Measurements from ENCODE around the gene PHLDB1.
"Not testable (repeated sequence)": the region's sequence is repeated elsewhere in the genome, so short reads cannot be mapped to it uniquely, and the experiment has no call there.

PHLDB1 gene

DNA sequence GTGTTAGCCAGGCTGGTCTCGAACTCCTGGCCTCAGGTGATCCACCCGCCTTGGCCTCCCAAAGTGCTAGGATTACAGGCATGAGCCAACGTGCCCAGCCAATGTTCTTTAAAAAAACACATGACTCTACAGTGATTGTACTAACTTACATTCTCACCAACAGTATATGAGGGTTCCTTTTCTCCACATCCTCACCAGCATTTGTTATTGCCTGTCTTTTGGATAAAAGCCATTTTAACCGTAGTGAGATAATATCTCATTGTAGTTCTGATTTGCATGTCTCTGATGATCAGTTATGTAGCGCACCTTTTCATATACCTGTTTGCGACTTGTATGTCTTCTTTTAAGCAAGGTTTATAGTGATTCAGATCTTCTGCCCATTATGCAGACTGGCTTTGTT, 75.5 kb downstream of the PHLDB1 start:
- DNase-seq (ENCODE audit: low read depth in 2 of 3, low spot score in 1 of 3): not testable (repeated sequence)

DNA sequence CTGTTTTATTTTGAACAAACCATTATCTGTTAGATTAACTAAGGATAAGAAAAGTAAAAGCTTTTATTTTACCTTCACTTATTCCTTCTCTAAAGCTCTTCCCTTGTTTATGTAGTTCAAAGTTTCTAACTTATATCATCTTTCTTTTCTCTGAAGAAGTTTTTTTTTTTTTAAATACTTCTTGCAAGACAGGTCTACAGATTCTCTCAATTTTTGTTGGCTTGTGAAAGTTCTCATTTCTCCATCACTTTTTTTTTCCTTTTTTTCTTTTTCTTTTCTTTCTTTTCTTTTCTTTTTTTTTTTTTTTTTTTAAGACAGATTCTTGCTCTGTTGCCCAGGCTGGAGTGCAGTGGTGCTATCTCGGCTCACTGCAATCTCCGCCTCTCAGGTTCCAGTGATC, 76.8 kb downstream of the PHLDB1 start:
- no peak for DNase-seq (ENCODE audit: low read depth in 2 of 3, low spot score in 1 of 3)

DNA sequence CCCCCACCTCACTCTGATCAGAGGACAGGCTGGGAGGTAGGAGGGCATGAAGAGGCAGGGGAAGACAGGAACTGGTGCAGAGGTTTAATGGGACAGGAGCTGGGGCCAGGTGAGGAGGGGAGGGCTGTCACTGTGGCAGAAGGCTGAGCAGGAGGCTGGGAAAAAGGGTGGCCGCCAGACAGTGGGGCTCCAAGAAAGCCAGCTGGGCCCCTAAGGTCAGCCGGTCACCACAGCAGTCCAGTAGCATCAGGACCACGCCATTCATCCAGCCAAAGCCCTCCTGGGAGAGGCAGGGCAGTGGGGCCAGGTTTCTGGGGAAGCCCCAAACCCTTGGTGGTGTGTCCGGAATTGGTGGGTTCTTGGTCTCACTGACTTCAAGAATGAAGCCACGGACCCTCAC, 80.5 kb downstream of the PHLDB1 start:
- no peak for DNase-seq (ENCODE audit: low read depth in 2 of 3, low spot score in 1 of 3)

DNA sequence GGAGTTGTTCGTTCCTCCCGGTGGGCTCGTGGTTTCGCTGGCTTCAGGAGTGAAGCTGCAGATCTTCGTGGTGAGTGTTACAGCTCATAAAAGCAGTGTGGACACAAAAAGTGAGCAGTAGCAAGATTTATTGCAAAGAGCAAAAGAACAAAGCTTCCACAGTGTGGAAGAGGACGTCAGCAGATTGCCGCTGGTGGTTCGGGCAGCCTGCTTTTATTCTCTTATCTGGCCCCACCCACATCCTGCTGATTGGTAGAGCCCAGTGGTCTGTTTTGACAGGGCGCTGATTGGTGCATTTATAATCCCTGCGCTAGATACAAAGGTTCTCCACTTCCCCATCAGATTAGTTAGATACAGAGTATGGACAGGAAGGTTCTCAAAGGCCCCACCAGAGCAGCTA, 80.9 kb downstream of the PHLDB1 start:
- DNase-seq (ENCODE audit: low read depth in 2 of 3, low spot score in 1 of 3): not testable (repeated sequence)

DNA sequence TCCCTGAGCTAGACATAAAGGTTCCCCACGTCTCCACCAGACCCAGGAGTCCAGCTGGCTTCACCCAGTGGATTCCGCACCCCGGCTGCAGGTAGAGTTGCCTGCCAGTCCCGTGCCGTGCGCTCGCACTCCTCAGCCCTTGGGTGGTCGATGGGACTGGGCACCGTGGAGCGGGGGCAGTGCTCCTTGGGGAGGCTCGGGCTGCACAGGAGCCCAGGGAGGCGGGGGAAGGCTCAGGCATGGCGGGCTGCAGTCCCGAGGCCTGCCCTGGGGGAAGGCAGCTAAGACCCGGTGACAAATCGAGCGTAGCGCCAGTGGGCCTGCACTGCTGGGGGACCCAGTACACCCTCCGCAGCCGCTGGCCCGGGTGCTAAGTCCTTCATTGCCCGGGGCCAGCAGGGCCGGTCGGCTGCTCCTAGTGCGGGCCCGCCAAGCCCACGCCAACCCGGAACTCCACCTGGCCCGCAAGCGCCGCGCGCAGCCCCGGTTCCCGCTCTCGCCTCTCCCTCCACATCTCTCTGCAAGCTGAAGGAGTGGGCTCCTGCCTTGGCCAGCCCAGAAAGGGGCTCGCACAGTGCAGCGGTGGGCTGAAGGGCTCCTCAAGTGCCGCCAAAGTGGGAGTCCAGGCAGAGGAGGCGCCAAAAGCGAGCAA, 81.6 kb downstream of the PHLDB1 start:
- no peak for DNase-seq (ENCODE audit: low read depth in 2 of 3, low spot score in 1 of 3)

DNA sequence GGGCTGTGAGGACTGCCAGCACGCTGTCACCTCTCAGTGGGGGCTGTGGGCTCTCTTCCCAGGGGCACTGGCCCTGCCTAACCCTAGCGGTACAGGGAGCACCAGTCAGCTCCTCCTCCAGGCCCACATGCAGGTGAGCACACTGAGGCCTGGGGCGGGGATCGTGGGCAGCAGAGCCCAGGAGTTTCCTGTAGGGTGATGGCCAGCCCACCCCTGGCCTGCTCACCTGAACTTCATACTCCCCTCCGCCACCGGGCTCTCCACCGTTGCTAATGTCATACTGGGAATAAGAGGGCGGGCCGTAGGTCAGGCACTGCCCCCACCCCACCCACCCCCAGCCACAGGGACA, 82.1 kb downstream of the PHLDB1 start:
- no peak for DNase-seq (ENCODE audit: low read depth in 2 of 3, low spot score in 1 of 3)

DNA sequence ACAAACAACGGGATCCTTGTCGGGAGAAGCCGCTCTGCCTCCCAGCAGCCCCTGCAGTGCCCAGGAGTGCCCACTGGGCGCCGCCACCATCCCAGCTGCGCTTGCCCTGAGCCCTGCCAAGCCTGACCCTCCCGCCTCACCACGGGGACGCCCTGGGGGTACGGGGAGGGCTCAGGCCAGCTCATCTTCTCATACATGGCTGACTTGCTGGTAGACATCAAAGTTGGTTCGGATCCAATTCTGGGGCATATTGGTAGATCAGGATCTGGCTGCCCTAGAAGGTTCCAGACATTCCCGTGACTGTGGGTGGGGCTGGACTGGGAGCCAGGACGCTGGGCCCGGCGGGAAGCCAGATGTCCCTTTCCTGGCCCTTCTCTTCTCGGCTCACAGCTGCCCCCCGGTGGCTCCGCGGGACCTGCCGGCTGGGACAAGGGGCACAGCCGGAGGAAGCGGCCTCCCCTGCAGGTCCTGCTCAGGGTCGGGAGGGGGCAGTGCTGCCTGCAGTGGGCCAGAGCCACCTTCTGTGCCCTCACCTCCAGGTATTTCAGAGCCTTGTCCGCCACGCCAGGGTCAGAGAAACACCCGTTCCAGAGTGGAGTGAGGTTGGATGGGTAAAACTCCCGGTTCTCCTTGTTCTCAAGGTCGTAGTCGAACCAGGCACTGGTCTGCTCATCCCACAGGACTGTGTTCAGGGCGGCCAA, 82.6 kb downstream of the PHLDB1 start:
- DNase-seq (ENCODE audit: low read depth in 2 of 3, low spot score in 1 of 3): peak; percentile 76 to 85 (median 80)

DNA sequence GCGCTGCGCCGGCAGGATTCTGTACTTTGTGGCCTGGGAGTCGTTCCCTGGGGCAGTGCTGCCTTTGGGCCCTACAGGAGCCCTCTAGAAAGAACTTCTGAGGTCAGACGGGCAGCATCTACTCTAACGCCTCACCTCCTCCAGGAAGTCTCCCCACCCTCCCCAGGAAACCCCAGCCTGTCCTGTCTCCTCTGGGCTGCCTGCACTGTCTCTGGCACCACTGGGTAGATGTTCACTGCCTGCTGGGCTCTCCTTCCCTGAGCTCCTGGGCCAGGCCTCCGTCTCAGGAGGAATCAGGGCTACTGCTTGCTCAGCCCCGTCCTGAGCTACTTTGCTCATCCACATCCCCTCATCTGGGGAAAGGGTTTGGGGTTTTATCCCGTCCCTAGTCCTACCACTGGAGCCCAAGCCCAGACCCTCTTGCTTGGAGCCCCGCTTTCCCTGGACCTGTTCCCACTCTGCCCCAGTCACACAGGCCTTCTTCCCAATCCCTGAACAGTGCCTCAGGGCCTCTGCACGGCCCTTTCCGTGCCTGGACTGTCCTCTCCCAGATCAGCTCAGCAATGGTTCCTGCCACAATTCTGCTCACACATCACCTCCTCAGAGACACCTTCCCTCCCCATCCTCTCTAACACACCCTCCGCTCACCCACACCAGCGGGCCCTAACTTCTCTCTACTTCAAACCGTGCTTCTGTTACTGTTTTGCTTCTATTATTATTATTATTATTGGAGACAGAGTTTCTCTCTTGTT, 83.3 kb downstream of the PHLDB1 start:
- no peak for DNase-seq (ENCODE audit: low read depth in 2 of 3, low spot score in 1 of 3)

DNA sequence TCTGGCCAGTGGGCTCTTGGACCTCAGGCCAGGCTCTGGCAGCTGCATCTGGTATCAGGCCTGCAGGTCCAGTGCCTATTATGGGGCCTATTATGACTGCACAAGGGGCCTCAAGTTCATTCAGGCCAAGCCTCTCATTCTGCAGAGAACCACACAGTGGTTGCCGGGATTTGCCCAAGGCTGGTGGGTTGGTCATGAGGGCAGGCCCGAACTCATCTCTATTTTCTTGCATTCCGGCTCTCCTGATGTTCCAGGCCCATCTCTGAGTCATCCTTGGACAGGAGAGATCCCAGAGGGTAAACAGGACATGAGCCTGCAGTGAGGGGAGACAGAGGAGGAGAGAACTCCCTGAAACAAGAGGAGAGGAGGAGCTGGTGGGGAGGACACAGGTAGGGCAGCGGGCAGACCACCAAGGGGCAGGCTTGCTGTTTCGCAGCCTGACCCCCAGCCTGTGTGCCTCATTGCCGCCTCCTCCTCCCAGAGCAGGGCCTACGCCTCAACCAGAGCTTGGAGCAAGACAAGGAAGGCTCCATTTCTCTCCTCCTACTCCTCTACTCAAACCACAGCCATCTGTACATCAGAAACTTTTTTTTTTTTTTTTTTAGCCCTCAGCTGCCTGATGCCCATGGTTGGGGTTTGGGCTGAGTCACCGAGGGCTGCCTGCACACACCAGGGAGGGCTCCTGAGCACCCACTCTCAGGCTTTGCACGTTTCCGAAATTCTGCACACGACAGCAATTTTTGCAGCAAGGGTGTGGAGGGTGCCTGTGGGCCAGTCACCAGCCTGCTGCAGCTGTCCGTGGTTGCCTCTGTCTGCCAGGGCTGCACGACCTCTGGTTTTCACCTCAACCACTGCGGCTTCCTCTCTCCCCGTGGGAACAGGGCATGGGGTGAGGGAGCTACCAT, 84.8 kb downstream of the PHLDB1 start:
- DNase-seq (ENCODE audit: low read depth in 2 of 3, low spot score in 1 of 3): peak in 2 of 3 donors; percentile 40 to 48

DNA sequence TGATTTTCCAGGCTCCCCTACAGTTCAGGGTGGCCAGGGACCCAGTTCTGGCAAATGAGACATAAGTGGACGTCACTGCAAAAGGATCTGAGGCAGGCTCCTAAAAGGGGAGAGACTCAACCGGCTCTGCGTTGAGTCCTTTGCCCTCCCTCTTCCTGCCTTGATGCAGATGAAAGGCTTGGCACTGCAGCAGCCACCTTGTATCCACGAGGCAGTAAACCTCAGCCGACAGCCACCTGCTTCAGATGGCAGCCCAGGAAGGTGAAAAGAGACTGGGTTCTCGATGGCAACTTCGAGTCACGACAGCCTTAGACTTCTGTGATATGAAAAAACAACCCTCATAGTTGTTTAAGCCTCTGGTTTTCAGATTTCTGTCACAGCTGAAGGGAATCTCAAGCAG, 86.8 kb downstream of the PHLDB1 start:
- no peak for DNase-seq (ENCODE audit: low read depth in 2 of 3, low spot score in 1 of 3)

DNA sequence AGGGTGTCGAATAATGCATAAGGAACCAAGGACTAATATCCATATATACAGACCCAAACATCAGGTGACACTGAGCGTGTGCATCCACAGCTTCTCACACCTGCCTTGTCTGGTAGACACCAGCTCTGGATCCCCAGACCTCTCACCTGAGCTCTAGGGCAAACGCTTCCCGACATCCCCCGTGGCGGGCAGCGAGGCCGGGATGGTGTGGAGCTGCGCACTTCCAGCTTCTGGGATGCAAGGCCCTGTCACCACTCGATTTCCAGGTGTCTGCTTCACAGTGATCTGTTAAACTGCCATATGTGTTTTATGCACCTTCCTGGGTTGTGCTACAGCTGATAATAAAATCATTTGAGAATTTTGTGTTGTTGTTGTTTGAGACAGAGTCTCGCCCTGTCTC, 87.4 kb downstream of the PHLDB1 start:
- DNase-seq (ENCODE audit: low read depth in 2 of 3, low spot score in 1 of 3): no peak

DNA sequence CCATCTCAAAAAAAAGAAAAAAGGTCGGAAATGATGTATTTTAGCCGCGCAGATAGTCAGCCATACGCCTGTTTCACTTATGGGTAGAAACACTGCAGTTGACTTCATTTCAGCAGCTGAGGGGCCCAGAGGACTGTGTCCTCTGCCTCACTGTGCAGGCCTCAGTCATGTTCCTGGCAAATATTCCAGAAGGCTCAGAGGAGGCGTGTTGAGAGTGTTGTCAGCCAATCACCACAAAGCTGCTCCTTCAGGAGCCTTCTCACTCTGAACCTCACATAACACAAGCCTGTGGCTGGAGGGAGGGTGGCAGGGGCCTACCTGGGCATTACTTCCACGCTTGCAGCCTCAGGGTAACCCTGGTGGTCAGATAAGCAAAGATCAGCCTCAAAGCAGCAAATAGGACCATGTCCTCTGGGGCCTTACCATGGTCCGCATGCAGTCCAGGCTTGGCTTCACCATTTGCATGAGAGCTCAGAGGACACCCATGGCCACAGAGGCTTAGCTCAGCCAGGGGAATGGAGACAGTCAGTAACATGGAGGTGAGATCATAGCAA, 89.3 kb downstream of the PHLDB1 start:
- no peak for DNase-seq (ENCODE audit: low read depth in 2 of 3, low spot score in 1 of 3)

DNA sequence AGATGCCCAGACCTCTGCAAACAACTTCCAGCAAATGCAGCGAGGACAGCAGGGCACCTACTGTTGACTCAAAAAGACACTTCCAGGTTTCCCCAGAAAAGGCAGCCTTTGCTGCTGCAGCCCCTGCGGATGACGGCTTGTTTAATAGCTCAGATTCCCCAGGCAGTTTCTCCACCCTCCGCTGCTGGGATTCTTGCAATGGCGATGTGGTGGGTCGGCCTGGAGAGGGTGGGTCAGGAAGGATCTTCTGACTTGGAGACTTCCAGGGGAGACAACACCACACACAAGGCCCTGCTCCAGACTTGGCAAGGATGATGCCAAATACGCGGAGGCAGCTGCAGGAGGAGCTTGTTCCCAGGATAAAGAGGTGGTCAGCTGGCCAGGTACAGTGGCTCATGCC, 89.9 kb downstream of the PHLDB1 start:
- no peak for DNase-seq (ENCODE audit: low read depth in 2 of 3, low spot score in 1 of 3)

DNA sequence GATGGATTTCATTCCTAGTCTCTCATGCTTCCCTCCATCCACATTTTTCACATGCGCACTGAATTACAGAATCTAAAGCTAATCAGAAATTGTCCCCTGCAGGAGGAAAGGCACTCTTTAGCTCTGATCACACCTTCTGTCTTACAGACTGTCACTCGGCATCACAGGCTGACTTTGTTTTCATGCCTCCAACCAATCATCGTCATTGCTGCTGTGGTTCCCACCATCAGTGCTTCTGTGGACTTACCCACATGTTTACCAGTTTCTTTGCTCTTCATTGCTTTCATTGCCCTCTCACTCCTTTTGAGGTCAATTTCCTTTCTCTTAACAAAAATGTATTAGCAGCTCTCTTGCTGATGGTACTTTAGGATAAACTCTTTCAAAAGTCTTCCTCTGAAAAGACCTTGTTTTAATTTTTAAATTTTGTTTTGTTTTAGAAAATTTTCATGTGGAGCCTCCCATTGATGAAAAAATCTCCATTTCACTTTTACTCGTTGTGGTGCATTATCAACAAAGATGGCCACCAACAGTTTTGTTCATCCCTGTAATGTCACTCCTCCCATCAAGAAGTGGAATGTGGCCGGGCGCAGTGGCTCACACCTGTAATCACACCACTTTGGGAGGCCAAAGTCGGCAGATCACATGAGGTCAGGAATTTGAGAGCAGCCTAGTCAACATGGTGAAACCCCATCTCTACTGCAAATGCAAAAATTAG, 92.2 kb downstream of the PHLDB1 start:
- no peak for DNase-seq (ENCODE audit: low read depth in 2 of 3, low spot score in 1 of 3)

DNA sequence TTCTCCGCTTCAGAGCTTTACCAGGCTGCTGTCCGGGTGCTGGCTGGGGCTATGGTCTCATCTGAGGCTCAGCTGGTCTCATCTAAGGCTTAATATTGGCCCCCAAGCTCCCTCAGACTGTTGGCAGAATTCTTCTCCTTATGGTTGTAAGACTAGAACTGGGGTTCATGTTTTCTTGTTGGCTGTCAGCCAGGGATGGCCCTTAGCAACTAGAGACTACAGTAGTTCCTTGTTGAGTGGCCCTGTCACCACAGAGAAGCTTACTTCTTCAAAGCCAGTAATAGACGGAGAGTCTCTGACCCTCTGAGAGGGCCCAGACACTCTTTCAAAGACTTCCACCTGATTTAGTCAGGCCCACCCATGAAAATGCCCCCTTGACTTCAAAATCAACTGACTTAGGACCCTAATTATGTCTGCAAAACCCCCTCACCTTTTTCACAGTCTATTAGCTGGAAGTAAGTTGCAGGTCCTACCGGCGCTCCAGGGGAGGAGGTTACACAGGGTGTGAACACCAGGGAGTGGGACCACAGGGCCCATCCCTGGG, 96.2 kb downstream of the PHLDB1 start:
- DNase-seq (ENCODE audit: low read depth in 2 of 3, low spot score in 1 of 3): no peak

DNA sequence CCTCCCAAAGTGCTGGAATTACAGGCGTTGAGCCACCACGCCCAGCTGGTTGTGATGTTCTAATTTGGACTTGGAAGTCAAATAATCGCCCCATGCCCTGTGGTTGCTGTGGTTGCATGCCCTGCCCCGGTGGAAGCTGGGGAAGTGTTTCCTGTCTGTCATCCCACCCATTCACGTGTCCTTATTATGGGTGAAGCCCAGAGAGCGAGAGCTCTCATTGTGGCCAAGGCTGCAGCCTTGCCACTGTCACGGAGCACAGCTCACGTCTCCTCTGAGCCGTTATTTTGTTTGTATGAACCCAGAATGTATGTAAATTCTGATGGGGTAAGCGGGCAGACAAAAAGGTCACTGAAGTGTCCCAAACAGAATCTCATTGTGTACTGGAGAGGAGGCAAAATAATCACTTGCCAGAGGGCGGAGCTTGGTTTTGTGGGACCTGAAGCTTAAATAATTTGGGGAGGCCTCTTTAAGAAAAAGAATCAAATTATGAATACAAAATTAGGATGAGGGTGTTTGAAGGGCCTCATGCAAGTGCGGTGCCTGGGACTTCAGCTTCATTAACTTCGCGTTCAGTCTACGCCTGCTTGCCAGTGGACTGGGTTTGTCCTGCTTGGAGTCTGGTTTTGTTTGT, 97.8 kb downstream of the PHLDB1 start:
- no peak for DNase-seq (ENCODE audit: low read depth in 2 of 3, low spot score in 1 of 3)

DNA sequence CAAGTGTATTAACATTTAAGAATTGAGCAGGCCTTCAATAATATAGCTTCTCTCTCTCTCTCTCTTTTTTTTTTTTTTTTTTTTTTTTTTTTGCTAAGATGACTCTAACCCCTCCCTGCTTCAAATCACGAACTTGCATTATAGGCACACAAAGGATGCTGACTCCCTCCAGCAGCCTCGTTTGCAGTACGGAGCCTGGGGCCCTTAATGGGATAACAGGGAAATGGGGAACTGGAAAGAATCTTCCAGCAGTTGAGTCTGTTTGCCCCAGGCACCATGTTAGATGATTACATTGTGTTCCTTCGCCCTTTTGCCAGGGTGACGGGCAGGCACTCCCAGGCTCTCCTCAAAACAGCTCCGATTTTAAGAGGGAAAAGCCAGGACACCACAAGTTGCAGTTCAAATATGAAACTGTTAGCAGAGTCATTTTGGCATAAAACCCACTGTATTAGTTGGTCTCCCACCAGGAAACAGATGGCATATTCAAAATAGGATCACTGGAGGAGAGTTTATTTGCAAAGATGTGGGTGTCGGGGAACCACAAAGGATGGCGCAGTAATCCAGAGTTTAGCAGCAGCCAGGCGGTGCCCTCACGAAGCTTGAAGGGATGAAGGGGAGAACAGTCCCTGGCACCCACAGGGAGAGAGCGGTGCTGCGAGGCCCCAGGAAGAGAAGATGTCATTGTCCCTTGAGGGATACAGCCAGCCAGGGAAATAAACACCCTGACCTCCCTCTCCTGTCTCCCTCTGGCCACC, 98.6 kb downstream of the PHLDB1 start:
- no peak for DNase-seq (ENCODE audit: low read depth in 2 of 3, low spot score in 1 of 3)

DNA sequence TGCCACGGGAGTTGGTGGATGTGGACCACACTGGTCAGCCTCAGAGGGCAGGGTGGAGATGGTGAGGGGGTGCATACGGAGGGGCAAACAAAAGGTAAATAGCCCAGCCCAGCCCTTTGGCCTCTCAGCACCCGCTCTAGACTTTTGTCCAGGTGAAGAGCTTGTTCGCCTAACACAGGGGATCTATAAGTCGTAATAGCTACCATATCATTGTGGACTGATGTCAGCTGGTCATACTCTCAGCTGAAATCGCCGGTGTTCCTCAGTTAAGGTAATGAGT, 99.1 kb downstream of the PHLDB1 start:
- DNase-seq (ENCODE audit: low read depth in 2 of 3, low spot score in 1 of 3): no peak

All from stimulated activated CD4-positive, alpha-beta T cell treated with anti-CD3 and anti-CD28 coated beads, Interleukin-12 subunit alpha, Interleukin-12 subunit beta, amount 100 ng/mL, for 48 hours (primary cell).